ENCODE measurements around the gene CD180. TPM values are rescaled to one million over a fixed set of nuclear protein-coding genes. Genes with fewer than 3 reads are reported as not detected.

Gene CD180
- total RNA-seq, 6 experiments from 2014 or later = 0.44 to 3.3 (median 0.67) TPM

DNA sequence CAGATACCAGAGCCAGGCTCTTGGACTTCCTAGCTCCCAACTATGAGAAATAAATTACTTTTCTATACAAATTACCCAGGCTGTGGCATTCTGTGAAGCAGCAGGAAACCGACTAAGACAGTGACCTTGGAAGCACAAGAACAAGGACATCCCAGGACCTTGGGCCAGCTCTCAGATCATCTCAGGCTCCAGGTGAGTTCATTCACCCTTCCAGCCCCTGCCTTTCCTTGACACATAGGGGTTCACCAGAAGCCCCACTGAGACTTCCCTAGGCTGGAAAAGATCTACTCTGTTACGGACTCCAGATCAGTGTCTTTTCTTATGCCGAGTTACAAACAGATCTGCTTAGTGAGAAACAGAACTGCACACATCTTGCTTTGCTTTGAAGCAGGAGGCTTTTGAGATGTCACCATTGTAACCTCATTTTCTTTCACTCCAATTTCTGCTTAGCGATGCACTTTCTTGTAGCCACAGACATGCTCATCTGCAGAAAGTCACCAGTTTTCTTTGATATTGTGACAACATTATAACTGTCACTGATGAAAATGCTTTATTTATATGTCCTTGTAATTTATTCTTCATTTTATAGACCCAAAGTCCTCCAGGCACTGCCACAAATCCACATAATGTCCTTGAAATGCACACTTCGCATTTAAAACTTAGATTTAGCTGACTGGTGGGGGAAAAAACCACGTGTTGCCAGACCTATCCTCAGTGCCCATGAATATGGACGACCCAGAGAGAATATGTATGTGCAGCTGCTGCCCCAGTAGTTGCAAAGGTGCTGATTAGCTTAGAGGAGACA lies 8.1 kb downstream of the CD180 start:
- Histone ChIP-seq H3K4me1 (no peaks in the 10 kb centered on the region), H3K9me3 (peaks cover 0 to 3% (median 0%) of the 10 kb centered on the region in 4 donors), H3K4me3 (no peak overlapping the region), H3K27me3 (no peaks in the 10 kb centered on the region), H3K27ac (no peak overlapping the region), H3K36me3 (no peaks in the 10 kb centered on the region)
- ATAC-seq (peak in 1 of 4 donors; percentile 17), DNase-seq (no peak)
- intact Hi-C loops (cut with DNase I) = no loop called here
- WGBS (ENCODE audit: insufficient coverage, low coverage, low lambda C conversion rate, missing lambda C conversion rate) = 72% methylated on average over 6 of the region's 7 CpGs
- no peak for TF ChIP-seq POLR2A (IDR thresholded peaks at IDR 0.05)
- TF ChIP-seq, protein P1, sequence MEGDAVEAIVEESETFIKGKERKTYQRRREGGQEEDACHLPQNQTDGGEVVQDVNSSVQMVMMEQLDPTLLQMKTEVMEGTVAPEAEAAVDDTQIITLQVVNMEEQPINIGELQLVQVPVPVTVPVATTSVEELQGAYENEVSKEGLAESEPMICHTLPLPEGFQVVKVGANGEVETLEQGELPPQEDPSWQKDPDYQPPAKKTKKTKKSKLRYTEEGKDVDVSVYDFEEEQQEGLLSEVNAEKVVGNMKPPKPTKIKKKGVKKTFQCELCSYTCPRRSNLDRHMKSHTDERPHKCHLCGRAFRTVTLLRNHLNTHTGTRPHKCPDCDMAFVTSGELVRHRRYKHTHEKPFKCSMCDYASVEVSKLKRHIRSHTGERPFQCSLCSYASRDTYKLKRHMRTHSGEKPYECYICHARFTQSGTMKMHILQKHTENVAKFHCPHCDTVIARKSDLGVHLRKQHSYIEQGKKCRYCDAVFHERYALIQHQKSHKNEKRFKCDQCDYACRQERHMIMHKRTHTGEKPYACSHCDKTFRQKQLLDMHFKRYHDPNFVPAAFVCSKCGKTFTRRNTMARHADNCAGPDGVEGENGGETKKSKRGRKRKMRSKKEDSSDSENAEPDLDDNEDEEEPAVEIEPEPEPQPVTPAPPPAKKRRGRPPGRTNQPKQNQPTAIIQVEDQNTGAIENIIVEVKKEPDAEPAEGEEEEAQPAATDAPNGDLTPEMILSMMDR (IDR thresholded peaks at IDR 0.05) = no peak

DNA sequence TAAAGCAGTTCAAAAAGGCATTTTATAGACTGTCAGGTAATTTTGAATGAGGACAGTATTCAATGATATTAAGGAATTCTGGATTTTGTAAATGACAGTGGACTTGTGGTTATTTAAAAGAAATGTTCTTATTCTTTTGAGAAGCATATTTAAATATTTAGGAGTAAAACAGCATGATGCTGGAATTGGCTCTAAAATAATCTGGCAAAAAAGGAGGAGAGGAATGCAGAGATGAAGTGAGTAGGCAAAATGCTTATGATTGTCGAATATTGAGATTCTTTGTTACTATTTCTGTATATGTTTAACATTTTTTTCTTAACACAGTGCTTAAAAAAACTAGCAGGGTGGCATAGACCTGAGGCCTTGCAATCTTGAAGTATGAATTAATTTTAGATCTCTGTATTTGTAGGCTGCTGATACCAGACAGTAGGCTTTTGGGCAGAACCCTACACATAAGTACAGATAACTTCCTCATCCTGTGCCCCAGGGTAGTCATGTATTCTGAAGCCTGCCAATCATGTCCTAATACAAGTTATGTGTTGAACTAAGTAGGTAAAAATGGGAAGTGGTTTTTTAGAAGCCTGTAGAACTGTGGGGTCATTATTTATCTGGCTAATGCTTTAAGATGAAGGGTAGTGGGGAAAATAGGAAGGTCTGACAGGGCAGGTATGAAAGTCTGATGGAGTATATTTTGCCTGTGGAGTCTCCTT lies 9.4 kb downstream of the CD180 start:
- no peak for DNase-seq
- Histone ChIP-seq H3K4me3 (no peak overlapping the region), H3K4me1 (no peaks in the 10 kb centered on the region), H3K9me3 (peaks cover 0 to 3% (median 0%) of the 10 kb centered on the region in 4 donors), H3K27me3 (no peaks in the 10 kb centered on the region), H3K27ac (no peak overlapping the region), H3K36me3 (no peaks in the 10 kb centered on the region)
- intact Hi-C loops (cut with DNase I) = no loop called here
- WGBS (ENCODE audit: insufficient coverage, low coverage, low lambda C conversion rate, missing lambda C conversion rate) = 50% methylated on average over 1 of the region's 1 CpG
- ATAC-seq = peak; percentile 41 to 64 (median 56)
- TF ChIP-seq, protein P1 (IDR thresholded peaks at IDR 0.05) = no peak
- TF ChIP-seq POLR2A (IDR thresholded peaks at IDR 0.05) = no peak

DNA sequence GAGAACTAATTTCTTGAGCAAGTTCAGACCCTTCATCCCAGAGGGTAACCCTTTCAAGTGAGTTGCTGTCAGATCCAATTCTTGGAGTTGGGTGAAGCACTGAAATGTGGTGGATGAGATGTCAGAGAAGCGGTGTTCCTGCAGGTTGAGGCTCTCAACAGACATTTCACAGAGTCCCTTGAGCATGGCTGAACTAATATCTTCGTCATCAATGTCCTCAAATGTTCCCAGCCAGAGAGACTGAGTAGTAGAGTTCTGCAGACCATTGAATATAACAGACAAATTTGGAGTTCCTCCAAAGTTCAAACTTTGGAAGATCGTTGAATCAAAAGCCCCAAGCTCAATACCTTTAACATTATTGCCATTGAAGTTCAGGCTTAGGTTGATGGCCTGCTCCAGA lies 12.7 kb downstream of the CD180 start:
- no peak overlapping the region for H3K27ac ChIP-seq
- no peaks in the 10 kb centered on the region for H3K36me3 ChIP-seq
- no peak for ATAC-seq
- no peaks in the 10 kb centered on the region for H3K27me3 ChIP-seq
- WGBS (ENCODE audit: insufficient coverage, low coverage, low lambda C conversion rate, missing lambda C conversion rate) = 100% methylated on average over 1 of the region's 3 CpGs
- intact Hi-C loops (cut with DNase I) = no loop called here
- H3K4me3 ChIP-seq = no peak overlapping the region
- TF ChIP-seq, protein P1 (IDR thresholded peaks at IDR 0.05) = no peak
- no peak for TF ChIP-seq POLR2A (IDR thresholded peaks at IDR 0.05)
- H3K9me3 ChIP-seq = peaks cover 0 to 3% (median 0%) of the 10 kb centered on the region in 4 donors
- DNase-seq = no peak
- H3K4me1 ChIP-seq = no peaks in the 10 kb centered on the region

DNA sequence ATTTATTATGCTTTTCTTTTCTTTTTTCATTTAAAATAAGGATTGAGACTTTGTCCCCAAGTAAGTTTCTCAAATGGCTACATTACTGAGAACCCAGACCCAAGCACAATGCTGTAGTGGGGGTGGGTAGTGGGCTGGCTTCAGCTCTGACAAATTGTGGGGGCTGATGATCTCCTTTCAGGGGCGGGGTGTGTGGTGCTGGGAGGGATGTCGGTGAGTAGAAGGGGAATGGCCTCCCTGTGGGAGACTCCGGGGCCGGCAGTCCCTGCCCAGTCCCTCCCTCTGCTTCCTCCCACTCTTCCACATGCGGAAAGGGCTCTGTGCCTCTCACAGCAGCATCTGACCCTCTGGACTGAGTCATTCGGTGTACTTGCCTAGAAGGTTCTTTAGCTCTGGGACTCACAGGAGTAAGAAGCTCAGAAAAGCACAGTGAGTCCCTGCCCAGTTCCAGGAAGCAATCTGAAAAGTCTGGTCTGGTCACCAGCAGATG lies 14.3 kb downstream of the CD180 start:
- TF ChIP-seq POLR2A (IDR thresholded peaks at IDR 0.05) = no peak
- TF ChIP-seq, protein P1 (IDR thresholded peaks at IDR 0.05) = no peak
- intact Hi-C loops (cut with DNase I) = no loop called here
- DNase-seq (no peak), ATAC-seq (peak; percentile 67 to 90 (median 84))
- Histone ChIP-seq H3K36me3 (no peaks in the 10 kb centered on the region), H3K9me3 (peaks cover 0 to 3% (median 0%) of the 10 kb centered on the region in 4 donors), H3K4me3 (no peak overlapping the region), H3K27me3 (no peaks in the 10 kb centered on the region), H3K4me1 (no peaks in the 10 kb centered on the region), H3K27ac (no peak overlapping the region)
- WGBS (ENCODE audit: insufficient coverage, low coverage, low lambda C conversion rate, missing lambda C conversion rate) = 43% methylated on average over 5 of the region's 6 CpGs

Measured in right lobe of liver (tissue), 6 donors.